ENCODE results near the gene TXNRD1.
A peak's percentile ranks its signal among the peaks of the same experiment; 100 is the strongest.

Gene TXNRD1

DNA sequence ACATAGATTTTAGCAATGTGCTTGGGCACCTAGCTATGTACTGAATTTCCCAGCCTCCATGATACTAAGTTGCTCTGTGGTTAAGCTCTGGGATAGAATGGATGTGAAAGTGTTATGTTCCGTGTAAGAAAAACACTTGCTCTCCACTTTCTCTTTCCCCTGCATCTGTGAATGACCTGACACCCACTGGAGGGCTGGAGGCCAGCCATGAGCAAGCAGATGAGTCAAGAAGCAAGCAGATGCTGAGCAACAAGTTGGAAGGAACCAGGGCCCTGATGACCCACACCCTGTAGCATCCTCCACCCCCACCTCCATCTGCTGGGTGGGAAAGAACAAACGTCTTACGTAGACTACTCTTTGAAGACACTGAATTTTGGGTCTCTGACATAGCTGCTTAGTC, 144.6 kb downstream of the TXNRD1 start:
- no peak for TF ChIP-seq MYC (IDR thresholded peaks at IDR 0.05; ENCODE audit: low read depth, low read length)
- TF ChIP-seq, protein P1, sequence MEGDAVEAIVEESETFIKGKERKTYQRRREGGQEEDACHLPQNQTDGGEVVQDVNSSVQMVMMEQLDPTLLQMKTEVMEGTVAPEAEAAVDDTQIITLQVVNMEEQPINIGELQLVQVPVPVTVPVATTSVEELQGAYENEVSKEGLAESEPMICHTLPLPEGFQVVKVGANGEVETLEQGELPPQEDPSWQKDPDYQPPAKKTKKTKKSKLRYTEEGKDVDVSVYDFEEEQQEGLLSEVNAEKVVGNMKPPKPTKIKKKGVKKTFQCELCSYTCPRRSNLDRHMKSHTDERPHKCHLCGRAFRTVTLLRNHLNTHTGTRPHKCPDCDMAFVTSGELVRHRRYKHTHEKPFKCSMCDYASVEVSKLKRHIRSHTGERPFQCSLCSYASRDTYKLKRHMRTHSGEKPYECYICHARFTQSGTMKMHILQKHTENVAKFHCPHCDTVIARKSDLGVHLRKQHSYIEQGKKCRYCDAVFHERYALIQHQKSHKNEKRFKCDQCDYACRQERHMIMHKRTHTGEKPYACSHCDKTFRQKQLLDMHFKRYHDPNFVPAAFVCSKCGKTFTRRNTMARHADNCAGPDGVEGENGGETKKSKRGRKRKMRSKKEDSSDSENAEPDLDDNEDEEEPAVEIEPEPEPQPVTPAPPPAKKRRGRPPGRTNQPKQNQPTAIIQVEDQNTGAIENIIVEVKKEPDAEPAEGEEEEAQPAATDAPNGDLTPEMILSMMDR (IDR thresholded peaks at IDR 0.05; ENCODE audit: low read depth, low read length): no peak
- TF ChIP-seq POLR2A (IDR thresholded peaks at IDR 0.05; ENCODE audit: extremely low read depth, insufficient read length): no peak
- TF ChIP-seq, protein P2, sequence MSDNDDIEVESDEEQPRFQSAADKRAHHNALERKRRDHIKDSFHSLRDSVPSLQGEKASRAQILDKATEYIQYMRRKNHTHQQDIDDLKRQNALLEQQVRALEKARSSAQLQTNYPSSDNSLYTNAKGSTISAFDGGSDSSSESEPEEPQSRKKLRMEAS (IDR thresholded peaks at IDR 0.05; ENCODE audit: low read depth, low read length): no peak
- H3K4me3 ChIP-seq (ENCODE audit: low read depth, low read length): no peak overlapping the region
- no peak for DNase-seq (ENCODE audit: low read depth)

DNA sequence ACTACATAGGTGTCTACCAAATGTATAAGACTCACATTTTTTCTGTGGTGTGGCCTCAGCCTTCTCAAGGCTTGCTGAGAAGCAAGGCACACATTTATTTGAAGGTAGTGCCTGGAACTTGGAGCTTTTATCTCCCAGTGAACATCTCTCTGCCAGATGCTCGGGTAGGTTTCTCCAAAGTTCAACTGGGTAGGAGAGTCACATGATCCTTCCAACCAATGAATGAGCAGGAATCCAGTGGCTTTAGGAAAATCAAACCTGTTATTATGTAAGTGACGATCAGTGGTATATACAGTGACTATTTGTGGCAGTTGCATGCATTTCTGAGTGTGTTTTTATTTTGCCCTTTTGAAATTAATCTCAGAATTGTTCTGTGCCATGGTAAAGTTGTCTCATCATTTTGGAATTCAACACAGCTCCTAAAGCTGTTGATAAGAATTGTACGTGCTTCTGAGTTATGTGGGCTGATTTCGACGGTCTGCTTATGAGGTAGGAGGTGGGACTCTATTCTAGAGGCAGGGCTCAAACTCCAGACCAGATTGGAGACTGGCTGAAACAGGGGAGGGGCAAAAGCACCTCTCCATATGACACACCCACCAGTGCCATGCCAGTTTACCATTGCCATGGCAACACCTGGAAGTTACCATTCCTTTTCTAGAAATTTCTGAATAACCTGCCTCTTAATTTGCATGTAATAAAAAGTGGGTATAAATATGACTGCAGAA, 145.6 kb downstream of the TXNRD1 start:
- TF ChIP-seq, protein P2 (IDR thresholded peaks at IDR 0.05; ENCODE audit: low read depth, low read length): no peak
- TF ChIP-seq MYC (IDR thresholded peaks at IDR 0.05; ENCODE audit: low read depth, low read length) (no peak), POLR2A (IDR thresholded peaks at IDR 0.05; ENCODE audit: extremely low read depth, insufficient read length) (no peak)
- TF ChIP-seq, protein P1 (IDR thresholded peaks at IDR 0.05; ENCODE audit: low read depth, low read length): no peak
- no peak for DNase-seq (ENCODE audit: low read depth)
- H3K4me3 ChIP-seq (ENCODE audit: low read depth, low read length): no peak overlapping the region

DNA sequence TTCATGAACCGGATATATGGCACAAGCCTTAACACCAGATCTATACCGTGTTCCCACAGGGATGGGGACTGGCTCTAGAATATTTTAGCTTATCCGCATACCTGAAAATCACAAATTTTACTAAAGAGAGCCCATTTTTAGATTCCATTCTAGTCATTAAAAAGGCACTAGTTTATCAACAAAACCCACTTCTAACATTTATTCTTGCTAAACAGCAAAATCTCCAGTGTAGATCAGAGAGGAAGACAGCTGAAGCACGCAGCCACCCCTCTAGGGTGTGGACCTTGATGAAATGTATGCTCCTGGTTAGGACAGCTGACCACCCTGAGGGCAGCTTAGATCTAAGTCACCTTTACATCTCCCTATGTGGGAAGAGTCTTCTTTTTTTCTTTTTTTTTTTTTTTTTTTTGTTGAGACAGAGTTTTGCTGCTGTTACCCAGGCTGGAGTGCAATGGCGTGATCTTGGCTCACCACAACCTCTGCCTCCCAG, 150.4 kb downstream of the TXNRD1 start:
- TF ChIP-seq MYC (IDR thresholded peaks at IDR 0.05; ENCODE audit: low read depth, low read length) (no peak), POLR2A (IDR thresholded peaks at IDR 0.05; ENCODE audit: extremely low read depth, insufficient read length) (no peak)
- TF ChIP-seq, protein P2 (IDR thresholded peaks at IDR 0.05; ENCODE audit: low read depth, low read length): no peak
- TF ChIP-seq, protein P1 (IDR thresholded peaks at IDR 0.05; ENCODE audit: low read depth, low read length): no peak
- DNase-seq (ENCODE audit: low read depth): no peak

DNA sequence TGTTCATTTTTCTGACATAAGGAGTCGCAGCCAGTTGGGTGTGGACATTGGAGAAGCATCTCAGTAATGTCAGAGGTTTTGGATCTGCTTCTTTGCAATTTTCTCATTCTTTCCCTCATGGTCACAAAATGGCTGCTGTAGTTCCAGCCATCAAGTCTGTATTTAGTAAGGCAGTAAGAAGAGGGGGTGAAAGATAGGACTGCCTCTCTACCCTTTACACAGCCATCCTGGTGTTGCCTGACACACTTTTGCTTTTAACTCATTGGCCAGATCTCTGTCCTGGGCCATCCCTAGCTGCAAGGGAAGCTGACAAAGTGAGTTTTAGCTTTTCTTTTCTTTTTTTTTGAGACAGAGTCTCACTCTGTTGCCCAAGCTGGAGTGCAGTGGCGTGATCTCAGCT, 154.1 kb downstream of the TXNRD1 start:
- no peak for TF ChIP-seq MYC (IDR thresholded peaks at IDR 0.05; ENCODE audit: low read depth, low read length)
- TF ChIP-seq, protein P2 (IDR thresholded peaks at IDR 0.05; ENCODE audit: low read depth, low read length): no peak
- TF ChIP-seq, protein P1 (IDR thresholded peaks at IDR 0.05; ENCODE audit: low read depth, low read length): no peak
- TF ChIP-seq POLR2A (IDR thresholded peaks at IDR 0.05; ENCODE audit: extremely low read depth, insufficient read length): no peak
- H3K4me3 ChIP-seq (ENCODE audit: low read depth, low read length): no peak overlapping the region
- DNase-seq (ENCODE audit: low read depth): no peak

More for the DNA sequence above, 150.4 kb downstream of the TXNRD1 start:
- H3K4me3 ChIP-seq (ENCODE audit: low read depth, low read length): no peak overlapping the region

DNA sequence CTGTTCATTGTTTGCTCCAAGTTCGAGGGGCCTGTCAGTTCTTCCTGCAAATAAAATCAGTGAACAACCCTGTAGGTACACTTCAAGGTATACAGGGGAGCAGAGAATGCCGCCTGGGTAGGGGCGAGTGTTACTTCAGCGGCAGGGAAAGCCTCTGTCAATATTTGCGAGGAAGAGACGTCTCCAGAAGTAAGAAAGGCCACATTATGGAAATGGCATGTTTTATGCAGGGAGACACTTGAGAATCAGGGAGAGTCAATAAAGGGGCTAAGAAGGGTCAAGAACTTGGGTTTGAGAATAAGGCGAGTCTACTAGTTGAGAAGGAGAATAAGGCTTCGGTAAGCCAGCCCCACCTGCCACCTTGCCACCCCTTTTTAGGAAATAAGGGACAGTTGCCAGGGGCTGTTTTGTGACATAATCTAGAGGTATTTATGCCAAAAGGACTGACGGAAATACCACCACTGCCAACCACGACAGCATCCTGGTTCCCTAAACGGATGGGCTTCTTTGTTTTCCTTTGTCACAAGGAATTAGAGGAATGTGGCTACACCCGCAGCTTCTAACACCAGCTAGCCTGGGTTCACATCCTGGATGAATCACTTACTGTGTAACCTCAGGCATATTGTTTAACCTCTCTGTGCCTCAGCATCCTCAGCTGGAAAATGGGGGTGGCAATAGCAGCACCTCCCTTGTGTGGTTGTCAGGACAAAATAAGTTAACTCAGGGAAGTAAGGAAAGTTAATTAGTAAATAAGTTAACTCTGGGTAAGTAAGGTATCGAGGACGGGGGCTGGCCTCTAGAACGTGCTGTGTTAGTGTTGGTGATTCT, 155.7 kb downstream of the TXNRD1 start:
- TF ChIP-seq, protein P2 (IDR thresholded peaks at IDR 0.05; ENCODE audit: low read depth, low read length): no peak
- TF ChIP-seq MYC (IDR thresholded peaks at IDR 0.05; ENCODE audit: low read depth, low read length): no peak
- TF ChIP-seq POLR2A (IDR thresholded peaks at IDR 0.05; ENCODE audit: extremely low read depth, insufficient read length): no peak
- TF ChIP-seq, protein P1 (IDR thresholded peaks at IDR 0.05; ENCODE audit: low read depth, low read length): no peak
- H3K4me3 ChIP-seq (ENCODE audit: low read depth, low read length): no peak overlapping the region
- peak; percentile 1 for DNase-seq (ENCODE audit: low read depth)
